Measurements from ENCODE around the gene PKNOX2.

Gene PKNOX2

GRCh38 chr11:125337836-125338834, 173.6 kb downstream of the PKNOX2 start:
- Mint-ChIP-seq H3K4me3 (no peak overlapping the region), H3K36me3 (ENCODE audit: low read depth) (no peaks in the 10 kb centered on the region), H3K27me3 (peaks cover 8% of the 10 kb centered on the region), H3K27ac (no peak overlapping the region), H3K9me3 (no peaks in the 10 kb centered on the region), H3K4me1 (ENCODE audit: low read depth) (no peaks in the 10 kb centered on the region)
- intact Hi-C loops (cut with micrococcal nuclease): no loop called here

GRCh38 chr11:125338886-125339811, 174.6 kb downstream of the PKNOX2 start:
- Mint-ChIP-seq H3K36me3 (ENCODE audit: low read depth) (no peaks in the 10 kb centered on the region), H3K27me3 (peaks cover 10% of the 10 kb centered on the region), H3K9me3 (no peaks in the 10 kb centered on the region), H3K4me1 (ENCODE audit: low read depth) (no peaks in the 10 kb centered on the region), H3K4me3 (no peak overlapping the region), H3K27ac (no peak overlapping the region)
- intact Hi-C loops (cut with micrococcal nuclease): no loop called here

GRCh38 chr11:125341676-125342075, 177.1 kb downstream of the PKNOX2 start:
- Mint-ChIP-seq H3K36me3 (ENCODE audit: low read depth) (no peaks in the 10 kb centered on the region), H3K9me3 (no peaks in the 10 kb centered on the region), H3K4me3 (no peak overlapping the region), H3K4me1 (ENCODE audit: low read depth) (no peaks in the 10 kb centered on the region), H3K27ac (no peak overlapping the region), H3K27me3 (peaks cover 23% of the 10 kb centered on the region)
- intact Hi-C loops (cut with micrococcal nuclease): loop anchor here (10.0 kb wide), 1 partner anchor 197 kb away; no protein-coding TSS in a partner anchor

GRCh38 chr11:125342281-125342930, 177.9 kb downstream of the PKNOX2 start:
- Mint-ChIP-seq H3K4me3 (no peak overlapping the region), H3K9me3 (no peaks in the 10 kb centered on the region), H3K27ac (no peak overlapping the region), H3K4me1 (ENCODE audit: low read depth) (no peaks in the 10 kb centered on the region), H3K27me3 (peaks cover 26% of the 10 kb centered on the region), H3K36me3 (ENCODE audit: low read depth) (no peaks in the 10 kb centered on the region)
- intact Hi-C loops (cut with micrococcal nuclease): loop anchor here (10.0 kb wide), 1 partner anchor 198 kb away; no protein-coding TSS in a partner anchor

GRCh38 chr11:125343086-125343717, 178.7 kb downstream of the PKNOX2 start:
- Mint-ChIP-seq H3K27me3 (peaks cover 25% of the 10 kb centered on the region), H3K36me3 (ENCODE audit: low read depth) (no peaks in the 10 kb centered on the region), H3K4me3 (no peak overlapping the region), H3K4me1 (ENCODE audit: low read depth) (no peaks in the 10 kb centered on the region), H3K9me3 (no peaks in the 10 kb centered on the region), H3K27ac (no peak overlapping the region)
- intact Hi-C loops (cut with micrococcal nuclease): loop anchor here (10.0 kb wide), 1 partner anchor 198 kb away; no protein-coding TSS in a partner anchor

- no peak overlapping the region for H3K4me3 Mint-ChIP-seq
- H3K27ac Mint-ChIP-seq: no peak overlapping the region
- no peaks in the 10 kb centered on the region for H3K36me3 Mint-ChIP-seq (ENCODE audit: low read depth)
- intact Hi-C loops (cut with micrococcal nuclease): loop anchor here (10.0 kb wide), 1 partner anchor 199 kb away; no protein-coding TSS in a partner anchor
- H3K27me3 Mint-ChIP-seq: peaks cover 23% of the 10 kb centered on the region
- no peaks in the 10 kb centered on the region for H3K9me3 Mint-ChIP-seq
- peaks cover 3% of the 10 kb centered on the region for H3K4me1 Mint-ChIP-seq (ENCODE audit: low read depth)
Observed at GRCh38 chr11:125343718-125344131, 179.2 kb downstream of the PKNOX2 start.

GRCh38 chr11:125344846-125345420, 180.4 kb downstream of the PKNOX2 start:
- intact Hi-C loops (cut with micrococcal nuclease): loop anchor here (10.0 kb wide), 1 partner anchor 200 kb away; no protein-coding TSS in a partner anchor

GRCh38 chr11:125345421-125346178, 181.0 kb downstream of the PKNOX2 start:
- no peak overlapping the region for H3K27ac Mint-ChIP-seq
- no peak overlapping the region for H3K4me3 Mint-ChIP-seq
- peaks cover 24% of the 10 kb centered on the region for H3K27me3 Mint-ChIP-seq
- intact Hi-C loops (cut with micrococcal nuclease): loop anchor here (10.0 kb wide), 1 partner anchor 201 kb away; no protein-coding TSS in a partner anchor
- no peaks in the 10 kb centered on the region for H3K9me3 Mint-ChIP-seq
- peaks cover 6% of the 10 kb centered on the region for H3K4me1 Mint-ChIP-seq (ENCODE audit: low read depth)
- H3K36me3 Mint-ChIP-seq (ENCODE audit: low read depth): no peaks in the 10 kb centered on the region

More at GRCh38 chr11:125344846-125345420, 180.4 kb downstream of the PKNOX2 start:
- Mint-ChIP-seq H3K9me3 (no peaks in the 10 kb centered on the region), H3K27me3 (peaks cover 24% of the 10 kb centered on the region), H3K4me1 (ENCODE audit: low read depth) (peaks cover 6% of the 10 kb centered on the region), H3K36me3 (ENCODE audit: low read depth) (no peaks in the 10 kb centered on the region), H3K27ac (no peak overlapping the region), H3K4me3 (no peak overlapping the region)

GRCh38 chr11:125346179-125346530, 181.6 kb downstream of the PKNOX2 start:
- H3K27ac Mint-ChIP-seq: no peak overlapping the region
- H3K27me3 Mint-ChIP-seq: peaks cover 26% of the 10 kb centered on the region
- intact Hi-C loops (cut with micrococcal nuclease): loop anchor here (10.0 kb wide), 1 partner anchor 201 kb away; no protein-coding TSS in a partner anchor
- peaks cover 6% of the 10 kb centered on the region for H3K4me1 Mint-ChIP-seq (ENCODE audit: low read depth)
- H3K9me3 Mint-ChIP-seq: no peaks in the 10 kb centered on the region
- no peak overlapping the region for H3K4me3 Mint-ChIP-seq
- H3K36me3 Mint-ChIP-seq (ENCODE audit: low read depth): no peaks in the 10 kb centered on the region

- intact Hi-C loops (cut with micrococcal nuclease): loop anchor here (10.0 kb wide), 1 partner anchor 202 kb away; no protein-coding TSS in a partner anchor
- Mint-ChIP-seq H3K4me1 (ENCODE audit: low read depth) (peaks cover 6% of the 10 kb centered on the region), H3K9me3 (no peaks in the 10 kb centered on the region)
Observed at GRCh38 chr11:125346565-125347260, 182.2 kb downstream of the PKNOX2 start.

GRCh38 chr11:125347261-125347585, 182.7 kb downstream of the PKNOX2 start:
- Mint-ChIP-seq H3K9me3 (no peaks in the 10 kb centered on the region), H3K36me3 (ENCODE audit: low read depth) (no peaks in the 10 kb centered on the region), H3K4me1 (ENCODE audit: low read depth) (peaks cover 6% of the 10 kb centered on the region), H3K27ac (no peak overlapping the region), H3K4me3 (no peak overlapping the region), H3K27me3 (peaks cover 34% of the 10 kb centered on the region)
- intact Hi-C loops (cut with micrococcal nuclease): loop anchor here (10.0 kb wide), 1 partner anchor 202 kb away; no protein-coding TSS in a partner anchor

More at GRCh38 chr11:125346565-125347260, 182.2 kb downstream of the PKNOX2 start:
- Mint-ChIP-seq H3K27ac (no peak overlapping the region), H3K27me3 (peaks cover 30% of the 10 kb centered on the region), H3K36me3 (ENCODE audit: low read depth) (no peaks in the 10 kb centered on the region), H3K4me3 (no peak overlapping the region)

Measured in dendritic cell treated with granulocyte-macrophage colony-stimulating factor and Interleukin-4, amounts not matched to agents 40 ng/mL and 50 ng/mL, for 4 days (primary cell).